ENCODE results near the gene EFHC1.
"Not testable (repeated sequence)": the region's sequence is repeated elsewhere in the genome, so short reads cannot be mapped to it uniquely, and the experiment has no call there.

EFHC1 gene

DNA sequence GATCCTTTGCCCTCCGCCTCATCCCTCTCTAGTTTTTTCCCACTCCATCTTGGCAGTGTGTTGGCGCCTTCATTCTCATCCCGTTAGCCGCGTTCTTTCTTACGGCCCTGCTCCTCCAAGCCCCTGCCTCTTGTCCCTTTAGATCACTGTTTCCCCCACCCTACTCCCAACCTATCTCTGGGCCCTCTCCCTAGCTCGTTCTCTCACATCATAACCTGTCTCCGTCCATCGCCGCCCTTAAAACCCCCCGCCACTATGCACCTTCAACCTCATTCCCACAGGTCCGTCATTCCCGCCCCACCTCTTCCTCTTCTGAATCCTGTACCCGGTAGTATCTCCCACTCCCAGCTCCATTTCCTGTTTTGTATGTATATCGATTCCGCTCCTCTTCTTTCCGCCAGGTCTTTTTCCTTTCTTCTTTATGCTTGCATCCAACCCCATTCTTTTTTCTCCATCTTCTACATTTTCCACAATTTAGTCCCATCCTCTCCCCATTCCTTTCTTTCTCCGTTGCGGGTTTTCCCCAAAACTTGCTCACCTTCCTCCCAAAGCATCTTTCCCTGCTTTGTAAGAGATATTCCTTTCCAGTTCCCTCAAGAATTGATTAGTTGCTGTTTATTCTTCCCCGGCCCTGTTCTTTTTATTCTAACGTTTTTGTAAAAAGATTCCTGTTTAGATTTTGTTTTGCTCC, 671 bp downstream of the EFHC1 start:
- TF ChIP-seq ZFX (IDR thresholded peaks at IDR 0.05), result no peak
- TF ChIP-seq, protein P1, sequence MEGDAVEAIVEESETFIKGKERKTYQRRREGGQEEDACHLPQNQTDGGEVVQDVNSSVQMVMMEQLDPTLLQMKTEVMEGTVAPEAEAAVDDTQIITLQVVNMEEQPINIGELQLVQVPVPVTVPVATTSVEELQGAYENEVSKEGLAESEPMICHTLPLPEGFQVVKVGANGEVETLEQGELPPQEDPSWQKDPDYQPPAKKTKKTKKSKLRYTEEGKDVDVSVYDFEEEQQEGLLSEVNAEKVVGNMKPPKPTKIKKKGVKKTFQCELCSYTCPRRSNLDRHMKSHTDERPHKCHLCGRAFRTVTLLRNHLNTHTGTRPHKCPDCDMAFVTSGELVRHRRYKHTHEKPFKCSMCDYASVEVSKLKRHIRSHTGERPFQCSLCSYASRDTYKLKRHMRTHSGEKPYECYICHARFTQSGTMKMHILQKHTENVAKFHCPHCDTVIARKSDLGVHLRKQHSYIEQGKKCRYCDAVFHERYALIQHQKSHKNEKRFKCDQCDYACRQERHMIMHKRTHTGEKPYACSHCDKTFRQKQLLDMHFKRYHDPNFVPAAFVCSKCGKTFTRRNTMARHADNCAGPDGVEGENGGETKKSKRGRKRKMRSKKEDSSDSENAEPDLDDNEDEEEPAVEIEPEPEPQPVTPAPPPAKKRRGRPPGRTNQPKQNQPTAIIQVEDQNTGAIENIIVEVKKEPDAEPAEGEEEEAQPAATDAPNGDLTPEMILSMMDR (conservative IDR thresholded peaks at IDR 0.05), result no peak
- peak overlapping the region; percentile 82 for H3K27ac ChIP-seq

DNA sequence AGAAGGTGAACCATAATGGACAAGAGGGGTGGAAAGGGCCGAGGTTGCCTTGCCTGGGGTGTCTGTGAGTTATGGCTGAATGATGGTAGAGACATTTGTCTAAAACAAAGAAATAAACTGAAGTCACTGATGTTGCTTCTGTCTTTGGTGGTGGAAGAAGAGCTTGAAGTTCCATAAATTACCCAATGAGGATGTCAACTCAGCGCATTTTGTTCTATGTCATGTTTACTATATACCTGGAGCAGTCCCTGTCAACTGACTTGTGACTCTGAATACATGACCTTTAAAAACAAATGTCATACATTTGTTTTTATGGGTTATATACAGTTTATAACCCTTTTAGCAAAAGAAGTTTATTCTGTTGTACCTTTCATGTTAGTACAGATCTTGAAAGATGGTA, 2.0 kb downstream of the EFHC1 start:
- TF ChIP-seq, protein P1 (conservative IDR thresholded peaks at IDR 0.05), result no peak
- no peak for TF ChIP-seq ZFX (IDR thresholded peaks at IDR 0.05)
- H3K27ac ChIP-seq, result no peak overlapping the region

DNA sequence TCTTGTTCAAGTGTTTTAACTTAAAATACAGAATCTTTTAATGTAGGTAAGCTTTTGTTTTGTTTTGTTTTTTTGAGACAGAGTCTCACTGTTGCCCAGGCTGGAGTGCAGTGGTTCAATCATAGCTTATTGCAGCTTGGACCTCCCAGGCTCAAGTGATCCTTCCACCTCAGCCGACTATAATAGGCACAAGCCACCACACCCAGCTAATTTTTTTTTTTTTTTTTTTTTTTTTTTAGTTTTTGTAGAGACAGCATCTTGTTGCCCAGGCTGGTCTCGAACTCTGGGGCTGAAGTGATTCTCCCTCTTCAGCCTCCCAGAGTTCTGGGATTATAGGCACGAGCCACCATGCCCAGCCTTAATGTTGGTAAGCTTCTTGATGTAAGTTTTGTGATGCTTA, 3.3 kb downstream of the EFHC1 start:
- H3K27ac ChIP-seq, result no peak overlapping the region
- no peak for TF ChIP-seq ZFX (IDR thresholded peaks at IDR 0.05)
- TF ChIP-seq, protein P1 (conservative IDR thresholded peaks at IDR 0.05), result no peak

DNA sequence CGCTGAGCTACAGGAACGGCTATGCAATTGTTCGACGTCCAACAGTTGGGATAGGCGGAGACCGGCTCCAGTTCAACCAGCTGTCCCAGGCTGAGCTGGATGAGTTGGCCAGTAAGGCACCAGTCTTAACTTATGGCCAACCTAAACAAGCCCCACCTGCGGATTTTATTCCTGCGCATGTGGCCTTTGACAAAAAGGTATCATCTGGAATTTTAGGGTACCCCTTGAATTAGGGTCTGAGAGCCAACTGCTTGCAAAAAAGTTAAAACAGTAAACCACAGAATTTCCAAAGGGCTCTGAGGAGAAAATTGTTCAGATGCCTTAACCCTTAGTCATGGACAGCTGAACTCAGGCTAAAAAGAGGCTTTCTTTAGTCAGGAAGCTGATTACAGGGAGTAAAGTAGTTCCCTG, 3.8 kb downstream of the EFHC1 start:
- H3K27ac ChIP-seq, result no peak overlapping the region
- TF ChIP-seq, protein P1 (conservative IDR thresholded peaks at IDR 0.05), result no peak
- TF ChIP-seq ZFX (IDR thresholded peaks at IDR 0.05), result no peak

DNA sequence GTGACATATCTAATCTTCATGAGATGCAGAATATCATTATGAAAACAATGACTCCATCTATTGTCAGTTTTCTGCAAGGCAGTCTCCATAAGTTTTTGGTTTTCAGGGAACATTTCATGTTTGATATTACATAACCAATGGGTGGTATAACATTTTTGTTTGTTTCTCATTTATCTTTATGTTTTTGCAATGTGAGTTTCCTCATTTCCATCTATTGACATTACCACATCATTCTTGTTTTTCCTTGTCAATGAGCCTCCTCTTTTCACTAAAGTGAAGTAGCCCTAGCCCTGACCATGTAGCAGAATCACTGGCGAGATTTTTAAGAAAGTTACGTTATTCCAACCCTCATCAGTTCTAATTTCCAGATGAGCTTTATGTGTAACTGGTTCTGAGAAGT, 4.4 kb downstream of the EFHC1 start:
- no peak overlapping the region for H3K27ac ChIP-seq
- no peak for TF ChIP-seq ZFX (IDR thresholded peaks at IDR 0.05)
- TF ChIP-seq, protein P1 (conservative IDR thresholded peaks at IDR 0.05), result no peak

DNA sequence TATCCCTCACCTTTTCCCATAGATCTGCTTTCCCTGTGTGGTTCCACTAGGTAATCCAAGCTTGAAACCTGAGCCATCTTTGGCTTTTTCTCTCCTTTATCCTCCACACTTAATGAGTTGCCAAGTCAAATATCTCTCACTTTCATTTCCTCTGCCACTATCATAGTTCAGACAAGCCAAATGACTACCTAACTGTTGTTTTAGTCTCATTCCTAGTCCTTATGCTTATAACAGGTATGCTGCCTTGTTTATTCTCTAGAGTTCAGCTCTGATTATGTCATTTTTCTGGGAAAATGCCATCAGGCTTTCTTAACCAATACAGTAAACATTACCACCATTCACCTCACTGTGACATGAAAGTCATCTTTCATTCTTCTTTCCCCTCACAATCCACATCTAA, 6.5 kb downstream of the EFHC1 start:
- TF ChIP-seq, protein P1 (conservative IDR thresholded peaks at IDR 0.05), result no peak
- no peak for TF ChIP-seq ZFX (IDR thresholded peaks at IDR 0.05)
- H3K27ac ChIP-seq, result no peak overlapping the region

DNA sequence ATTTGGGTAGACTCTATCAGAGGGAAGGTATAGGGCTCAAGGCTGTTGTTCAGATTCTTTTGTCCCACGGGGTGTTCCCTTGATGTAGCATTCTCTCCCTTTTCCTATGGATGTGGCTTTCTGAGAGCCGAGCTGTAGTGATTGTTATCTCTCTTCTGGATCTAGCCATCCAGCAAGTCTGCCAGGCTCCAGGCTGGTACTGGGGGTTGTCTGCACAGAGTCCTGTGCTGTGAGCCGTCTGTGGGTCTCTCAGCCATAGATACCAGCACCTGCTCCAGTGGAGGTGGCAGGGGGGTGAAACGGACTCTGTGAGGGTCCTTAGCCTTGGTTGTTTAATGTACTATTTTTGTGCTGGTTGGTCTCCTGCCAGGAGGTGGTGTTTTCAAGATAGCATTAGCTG, 13.2 kb downstream of the EFHC1 start:
- not testable (repeated sequence) for H3K27ac ChIP-seq

DNA sequence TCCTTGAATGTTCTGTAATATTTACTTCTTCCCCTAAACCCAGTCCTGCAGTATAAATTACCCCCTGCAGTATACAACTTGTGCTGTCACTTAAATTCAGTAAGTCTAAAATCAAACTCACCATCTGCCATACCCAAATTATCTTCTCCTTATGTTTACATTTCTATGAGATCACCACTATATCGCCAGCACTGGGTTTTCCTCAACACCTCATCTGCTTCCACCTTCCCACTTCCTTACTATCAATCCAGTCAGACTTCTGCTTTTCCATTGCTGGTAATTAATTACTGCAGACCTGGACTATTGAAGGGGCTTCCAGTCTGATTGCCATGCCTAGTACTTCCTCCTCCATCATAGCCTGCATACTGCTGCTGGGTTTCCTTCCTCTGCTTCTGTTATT, 15.2 kb downstream of the EFHC1 start:
- H3K27ac ChIP-seq, result no peak overlapping the region
- no peak for TF ChIP-seq ZFX (IDR thresholded peaks at IDR 0.05)
- TF ChIP-seq, protein P1 (conservative IDR thresholded peaks at IDR 0.05), result no peak
